HG03196 (cell line): ENCODE measurements around the gene FAM204A.

Experiments
- ATAC-seq: cut with Tn5 transposase; IDR thresholded peaks from one replicate; pipeline ENCODE4 v1.9.1; 2021; ENCODE audit not compliant: unreplicated experiment

Gene FAM204A

DNA sequence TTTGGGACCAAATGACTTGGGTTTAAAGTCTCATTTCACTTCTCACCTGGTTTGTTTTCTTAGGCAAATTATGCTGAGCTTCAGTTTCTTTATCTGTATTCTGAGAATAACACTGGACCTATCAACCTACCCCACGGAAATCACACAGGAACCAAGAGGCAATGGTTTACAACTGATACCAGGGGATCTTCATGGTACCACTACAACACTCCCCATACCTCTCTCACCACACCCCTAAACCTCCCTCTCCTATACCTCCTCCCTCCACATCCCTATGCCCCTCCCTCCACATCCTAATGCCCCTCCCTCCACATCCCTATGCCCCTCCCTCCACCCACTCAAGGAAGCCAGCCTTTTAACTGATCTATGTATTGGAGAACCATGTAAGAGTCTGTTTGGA lies 9.9 kb downstream of the FAM204A start:
- peak; percentile 76 for ATAC-seq

DNA sequence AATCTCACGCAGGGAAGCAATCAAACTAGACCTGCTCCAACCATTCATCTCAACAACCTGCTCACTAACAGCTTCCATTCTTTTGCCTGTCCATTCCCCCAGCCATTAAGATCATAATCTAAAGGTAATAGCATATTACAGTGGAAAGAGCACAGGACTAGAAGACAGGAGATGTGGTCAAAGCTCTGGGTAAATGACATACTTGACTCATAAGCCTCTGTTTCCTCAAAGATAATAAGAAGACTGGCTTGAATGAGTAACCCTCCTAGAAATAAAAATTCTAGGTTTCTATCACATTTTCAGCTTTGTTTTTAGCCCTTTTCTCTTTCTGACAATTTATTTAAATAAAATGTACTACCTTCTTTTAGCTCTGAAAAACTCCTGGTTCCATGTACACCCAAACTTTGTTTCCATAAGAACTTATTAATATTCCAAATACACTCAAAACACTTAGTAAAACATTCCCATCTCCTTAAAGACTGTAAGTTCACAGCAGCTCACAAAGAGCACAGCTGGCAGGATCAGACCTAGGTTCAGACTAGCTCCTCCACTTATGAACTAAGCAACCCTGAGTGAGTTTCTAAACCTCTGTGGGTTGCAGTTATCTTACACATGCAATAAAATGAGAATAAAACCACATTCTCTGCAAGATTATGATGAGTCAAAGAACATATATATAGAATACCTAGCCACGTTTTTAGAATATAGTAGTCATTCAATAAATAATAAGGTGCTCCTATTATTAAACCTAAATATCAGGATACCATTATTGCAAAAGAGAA lies 11.6 kb downstream of the FAM204A start:
- no peak for ATAC-seq

- no peak for ATAC-seq
Measured at GRCh38 chr10:118324140-118324539, 18.0 kb downstream of the FAM204A start.

DNA sequence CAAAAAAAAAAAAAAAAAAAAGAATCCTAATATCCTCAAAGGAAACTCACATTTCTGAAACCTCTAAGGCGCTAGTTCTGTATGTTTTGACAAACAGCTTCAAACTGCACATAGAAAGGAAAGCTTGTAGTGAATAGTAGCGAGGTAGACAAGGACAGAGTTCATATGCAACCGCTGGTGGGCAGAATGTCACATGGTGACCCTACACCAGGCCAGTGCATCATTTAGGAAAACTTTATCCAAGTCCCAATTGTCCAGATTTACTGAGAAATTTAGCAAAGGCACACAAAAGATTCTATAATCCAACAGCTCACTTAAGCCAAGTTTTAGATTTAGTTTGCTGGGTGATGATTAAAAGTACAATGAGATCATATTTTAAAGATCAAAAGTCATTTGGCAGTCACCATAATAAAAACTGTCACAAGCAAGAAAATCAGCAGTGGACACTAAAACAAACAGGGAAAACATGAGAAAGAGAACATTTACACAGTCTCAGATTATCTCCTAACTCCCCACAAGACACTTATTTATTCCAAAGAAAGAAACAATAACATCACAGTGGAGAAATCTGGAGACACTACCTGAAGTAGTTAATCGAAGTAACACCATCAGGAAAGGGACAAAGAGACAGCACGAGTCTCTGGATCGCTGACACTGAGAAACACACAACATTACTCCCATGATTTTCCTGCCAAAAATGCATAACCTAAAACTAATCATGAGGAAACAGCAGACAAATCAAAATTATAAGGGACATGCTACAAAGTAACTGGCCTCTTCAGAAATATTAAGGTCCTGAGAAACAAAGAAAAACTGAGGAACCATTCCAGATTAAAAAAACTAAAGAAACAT lies 20.2 kb downstream of the FAM204A start:
- no peak for ATAC-seq

DNA sequence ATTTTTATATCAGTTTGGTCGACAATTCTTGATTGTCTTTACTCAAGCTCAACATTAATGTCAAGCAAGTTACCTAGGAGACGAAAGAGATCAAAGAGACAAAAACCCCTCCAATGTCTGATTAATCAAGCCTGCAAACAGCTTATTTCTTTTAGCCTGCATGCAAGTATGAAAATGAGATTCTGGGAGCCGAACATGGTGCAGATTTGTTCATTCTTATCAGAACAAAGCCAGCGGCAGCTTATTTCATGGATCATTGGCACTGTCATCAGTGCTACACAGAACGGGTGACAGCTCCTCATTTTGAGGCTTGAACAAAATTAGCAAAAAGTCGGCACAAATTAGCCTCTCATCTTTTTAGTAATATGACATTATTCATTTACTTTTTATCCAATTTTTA lies 26.5 kb downstream of the FAM204A start:
- ATAC-seq: no peak

DNA sequence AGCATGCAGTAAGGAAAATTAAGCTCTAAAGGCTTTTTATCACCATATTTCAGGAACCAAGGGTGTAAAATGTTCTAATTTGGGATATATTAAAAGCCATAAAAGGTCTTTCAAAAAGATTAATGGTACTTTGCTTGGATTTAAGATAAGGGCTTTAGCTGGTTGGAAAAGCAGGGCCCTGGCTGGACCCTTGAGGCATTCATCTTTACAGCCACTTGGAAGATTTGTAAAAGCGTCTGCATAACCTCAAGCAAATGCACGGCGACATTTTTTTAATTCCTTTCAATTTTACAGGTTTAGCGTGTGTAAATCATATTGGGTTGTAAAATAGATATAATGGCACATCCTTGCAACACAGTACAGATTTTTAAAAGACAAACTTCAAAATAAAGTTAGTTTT lies 27.2 kb downstream of the FAM204A start:
- ATAC-seq: no peak

DNA sequence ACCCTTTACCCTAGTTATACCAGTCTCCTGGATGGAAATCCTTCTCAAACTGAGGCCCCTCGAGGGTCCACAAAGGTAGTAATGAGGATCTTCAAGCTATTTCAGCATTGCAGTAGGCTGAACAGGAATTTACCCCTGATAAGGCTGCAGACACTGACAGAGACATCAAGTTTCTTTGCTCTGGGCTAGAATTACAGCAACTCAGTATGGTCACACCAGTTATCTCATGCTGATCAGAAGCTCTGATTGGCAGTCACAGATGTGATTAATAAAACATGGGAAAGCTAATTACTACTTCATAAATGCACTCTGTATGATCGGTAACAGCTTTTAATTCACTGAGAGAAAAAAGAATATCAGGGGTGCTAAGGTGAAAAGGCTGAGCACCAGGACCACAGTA lies 30.6 kb downstream of the FAM204A start:
- ATAC-seq: no peak

GRCh38 chr10:118310822-118311221 lies 31.3 kb downstream of the FAM204A start:
- no peak for ATAC-seq

DNA sequence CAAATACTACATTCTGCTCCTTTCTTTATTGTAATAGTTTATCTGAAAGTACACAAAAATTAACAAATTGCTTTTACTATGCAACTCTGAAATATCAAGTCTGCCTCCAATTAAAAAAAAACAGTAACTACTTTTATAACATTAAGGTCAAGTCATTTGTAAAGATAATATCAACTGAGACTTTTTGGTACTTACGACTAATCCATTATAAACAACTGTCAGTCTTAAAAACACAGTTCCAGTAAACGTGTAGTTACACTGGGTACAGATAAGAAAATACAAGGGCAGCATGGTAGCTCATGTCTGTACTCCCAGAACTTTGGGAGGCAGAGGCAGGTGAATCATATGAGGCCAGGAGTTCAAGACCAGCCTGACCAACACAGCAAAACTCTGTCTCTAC lies 32.2 kb downstream of the FAM204A start:
- ATAC-seq: no peak

- no peak for ATAC-seq
Measured at GRCh38 chr10:118308664-118309063, 33.5 kb downstream of the FAM204A start.

- no peak for ATAC-seq
Measured at GRCh38 chr10:118307859-118308258, 34.3 kb downstream of the FAM204A start.

- no peak for ATAC-seq
Measured at GRCh38 chr10:118307220-118307619, 34.9 kb downstream of the FAM204A start.

DNA sequence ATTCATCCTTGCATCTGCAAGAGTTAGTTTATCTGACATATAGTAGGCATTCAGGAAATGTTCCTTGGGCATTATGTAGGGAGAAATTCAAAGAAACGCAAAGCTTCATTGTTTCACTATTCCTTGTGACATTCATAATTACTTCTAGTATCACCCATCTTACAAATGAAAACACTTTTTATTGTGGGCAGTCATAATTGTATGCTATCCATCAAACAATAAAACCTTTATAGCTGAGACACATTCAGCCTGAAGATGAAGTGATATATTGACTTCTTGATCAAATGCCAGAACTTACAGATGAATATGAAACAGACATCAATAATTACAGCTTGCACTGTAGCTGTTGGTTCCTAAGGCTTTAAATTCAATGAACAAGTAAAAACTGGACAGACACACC lies 36.4 kb downstream of the FAM204A start:
- no peak for ATAC-seq

GRCh38 chr10:118304521-118304920 lies 37.6 kb downstream of the FAM204A start:
- no peak for ATAC-seq

DNA sequence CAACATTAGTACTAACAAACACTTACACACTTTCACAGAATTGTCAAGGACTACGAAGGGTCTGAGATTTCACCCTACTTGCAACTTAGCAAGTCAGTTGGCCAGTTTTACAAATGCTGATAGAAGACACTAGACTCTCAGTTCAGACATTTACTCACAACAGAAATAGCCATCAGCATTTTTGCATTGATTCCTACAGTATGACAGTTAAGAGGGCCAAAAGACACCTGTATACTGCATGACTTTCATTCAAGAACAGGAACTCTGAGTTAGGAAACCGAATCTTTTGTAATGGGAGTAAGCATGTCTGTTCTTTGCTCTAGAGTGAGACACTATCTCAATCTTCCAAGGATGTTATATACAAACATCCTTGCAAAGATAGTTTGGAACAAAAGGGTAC lies 40.9 kb downstream of the FAM204A start:
- no peak for ATAC-seq

DNA sequence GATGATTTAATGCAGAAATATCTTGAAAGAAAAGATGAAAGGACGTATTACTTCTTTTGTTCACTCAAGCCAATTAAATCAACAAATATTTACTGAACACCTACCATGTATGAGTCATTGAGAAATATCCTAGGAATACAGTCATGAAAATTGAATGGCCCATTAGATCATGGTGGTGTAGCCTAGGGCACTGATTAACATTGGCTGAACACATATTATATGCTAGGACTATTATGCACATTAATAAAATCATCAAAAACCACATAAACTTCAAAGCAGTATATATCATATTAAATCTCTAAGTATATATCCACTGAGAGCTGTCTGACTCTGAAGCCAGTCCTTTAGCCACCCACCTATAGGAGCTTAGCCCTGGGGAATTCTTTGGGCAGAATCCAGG lies 41.8 kb downstream of the FAM204A start:
- ATAC-seq: no peak

- no peak for ATAC-seq
Measured at GRCh38 chr10:118298787-118299186, 43.3 kb downstream of the FAM204A start.

DNA sequence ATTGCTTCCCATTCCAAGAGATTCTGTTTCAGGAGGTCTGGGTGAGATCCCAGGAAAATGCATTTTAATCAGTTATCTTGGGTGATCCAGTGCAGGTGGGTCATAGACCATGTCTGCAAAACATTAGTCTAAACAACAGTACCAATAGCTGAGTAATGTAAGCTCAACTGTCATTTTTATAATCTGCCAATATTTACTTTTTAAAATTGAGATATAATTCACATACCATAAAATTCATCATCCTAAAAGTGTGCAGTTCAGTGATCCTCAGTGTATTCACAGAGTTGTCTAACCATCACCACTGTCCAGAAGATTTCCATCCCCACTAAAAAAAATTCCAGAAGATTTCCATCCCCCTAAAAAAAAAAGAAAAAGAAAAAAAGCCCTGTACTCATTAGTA lies 51.0 kb downstream of the FAM204A start:
- no peak for ATAC-seq

DNA sequence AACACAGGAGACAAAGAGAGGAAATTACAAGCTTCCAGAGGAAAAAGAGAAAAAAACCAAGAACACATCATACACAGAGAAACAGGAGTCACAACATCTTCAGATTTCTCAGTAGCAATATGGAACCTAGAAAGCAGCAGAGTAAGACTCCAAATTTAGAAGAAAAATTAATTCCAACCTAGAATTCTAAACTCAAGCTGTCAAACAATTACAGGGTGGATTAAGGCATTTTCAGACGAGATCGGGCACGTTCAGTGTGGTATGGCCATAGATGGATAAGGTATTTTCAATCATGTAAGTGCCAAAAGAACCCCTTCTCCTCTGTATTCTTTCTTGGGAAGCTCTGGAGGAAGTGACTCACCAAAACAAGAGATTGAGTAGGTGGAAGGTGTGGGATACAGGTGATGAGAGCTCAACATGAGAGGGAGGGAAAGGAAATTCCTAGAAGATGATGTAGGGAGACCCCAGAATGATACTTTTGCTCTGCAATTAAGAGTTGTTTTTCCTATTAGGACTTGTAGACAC lies 51.6 kb downstream of the FAM204A start:
- no peak for ATAC-seq

DNA sequence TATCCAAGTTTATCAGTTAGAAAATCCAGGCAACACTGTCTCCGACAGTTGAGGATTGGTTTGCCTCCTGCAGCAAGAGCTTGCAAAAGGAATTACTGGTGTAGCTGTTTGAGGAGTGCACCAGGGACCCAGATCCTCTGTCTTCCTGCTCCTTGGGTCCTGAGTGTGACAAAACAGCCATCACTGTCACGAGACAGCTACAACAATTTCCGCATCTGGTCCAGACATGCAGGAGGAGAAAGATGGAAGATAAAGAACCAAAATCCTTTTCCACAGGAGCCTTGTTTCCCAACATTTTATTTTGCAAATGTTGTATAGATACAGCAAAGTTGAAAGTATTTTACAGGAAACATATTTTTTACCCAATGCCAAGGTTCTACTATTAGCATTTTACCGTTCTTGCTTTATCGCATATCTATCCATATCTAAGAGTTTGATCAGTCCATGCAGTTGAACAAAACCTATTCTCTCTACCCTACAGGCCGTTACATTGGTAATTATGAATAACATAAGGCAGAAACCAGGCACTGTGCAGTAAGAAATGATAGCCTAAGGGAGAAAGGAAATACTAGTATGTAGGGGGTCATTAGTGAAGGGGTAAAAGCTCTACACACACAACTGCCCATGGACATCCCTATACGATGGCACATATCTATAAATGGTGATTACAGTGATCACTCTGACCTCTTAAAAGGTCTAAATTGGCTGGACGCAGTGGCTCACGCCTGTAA lies 54.9 kb downstream of the FAM204A start:
- no peak for ATAC-seq

- ATAC-seq: no peak
Measured at GRCh38 chr10:118286051-118286838, 55.9 kb downstream of the FAM204A start.
